ENCODE data around the gene S1PR3. TPM values are rescaled to one million over a fixed set of nuclear protein-coding genes. Genes with fewer than 3 reads are reported as not detected.

S1PR3 gene
- total and polyA plus RNA-seq, 2 donors (not counting 3 experiments of a cell fraction or from before 2014, with no cell fraction given), result 12.5 to 25.8 TPM

GRCh38 chr9:88945636-88946333 lies 45.5 kb upstream of the S1PR3 start:
- dilution Hi-C loops (cut with MboI; ENCODE audit: extremely low pct_ligation_motif_present, low sequenced_read_pairs), result no loop called here
- no peak overlapping the region for H3K9ac ChIP-seq (replicated peaks; ENCODE audit: extremely low read depth, insufficient read depth, low read length)
- H3K4me2 ChIP-seq (ENCODE audit: insufficient read depth, low read length), result no peak overlapping the region
- peaks cover 0 to 2% of the 10 kb centered on the region in 2 experiments for H3K27me3 ChIP-seq (ENCODE audit: control insufficient read depth in 2 of 2, insufficient read depth in 2 of 2, low read length in 2 of 2)
- no peaks in the 10 kb centered on the region for H3K4me1 ChIP-seq (ENCODE audit: control insufficient read depth, extremely low read depth, insufficient read depth, low read length)
- CTCF ChIA-PET, result no interaction called here
- H4K20me1 ChIP-seq (replicated peaks; ENCODE audit: control insufficient read depth, extremely low read depth, insufficient read depth, low read length), result no peaks in the 10 kb centered on the region
- intact Hi-C loops (cut with micrococcal nuclease), result loop anchor here (5.0 to 10.0 kb wide), 2 partner anchors 47 to 61 kb away; partner anchors contain the start of gene S1PR3
- DNase-seq (ENCODE audit: low read depth, low spot score) (no peak), FAIRE-seq (no peak)
- no peaks in the 10 kb centered on the region for H3K79me2 ChIP-seq (ENCODE audit: control insufficient read depth, insufficient read depth, low read length)
- no peaks in the 10 kb centered on the region for H3K36me3 ChIP-seq (ENCODE audit: control insufficient read depth in 2 of 2, extremely low read depth in 1 of 2, insufficient read depth in 2 of 2, low read length in 2 of 2)
- H3K9me3 ChIP-seq (replicated peaks; ENCODE audit: control insufficient read depth, insufficient read depth, low read length), result no peaks in the 10 kb centered on the region
- BruUV-seq (replicated peaks), result no TSS peak
- no peak overlapping the region for H3K27ac ChIP-seq (ENCODE audit: insufficient read depth, low read depth, low read length)
- TF ChIP-seq POLR2A (IDR thresholded peaks at IDR 0.05; ENCODE audit: low read depth, low read length), result no peak
- TF ChIP-seq JUN (IDR thresholded peaks at IDR 0.05; ENCODE audit: borderline replicate concordance, insufficient read depth, insufficient read length, low read depth), result no peak
- no peak for TF ChIP-seq CTCF (IDR thresholded peaks at IDR 0.05; ENCODE audit: extremely low read depth in 1 of 2, insufficient read depth in 1 of 2, low read depth in 1 of 2, low read length in 2 of 2)
- no peak for TF ChIP-seq FOS (IDR thresholded peaks at IDR 0.05; ENCODE audit: borderline replicate concordance, insufficient read depth, low read length)
- no peak for TF ChIP-seq POLR2AphosphoS5 (IDR thresholded peaks at IDR 0.05; ENCODE audit: insufficient read depth, low read depth, low read length)
- TF ChIP-seq GATA2 (IDR thresholded peaks at IDR 0.05; ENCODE audit: insufficient read depth, insufficient read length, low read depth, low read length), result no peak
- TF ChIP-seq EZH2 (IDR thresholded peaks at IDR 0.05; ENCODE audit: borderline replicate concordance, low read depth, low read length, severe bottlenecking), result no peak
- TF ChIP-seq MAX (IDR thresholded peaks at IDR 0.05; ENCODE audit: insufficient read depth, insufficient read length), result no peak
- TF ChIP-seq MYC (IDR thresholded peaks at IDR 0.05; ENCODE audit: low read depth, low read length), result no peak
- no peak overlapping the region for H3K4me3 ChIP-seq (replicated peaks in 1 of 3; ENCODE audit: insufficient read depth in 1 of 3, low read depth in 1 of 3, low read length in 3 of 3)
- H2AFZ ChIP-seq (ENCODE audit: low read depth, low read length), result no peak overlapping the region
- POLR2A ChIA-PET, result no interaction called here
- no peaks in the 10 kb centered on the region for H3K9me1 ChIP-seq (replicated peaks; ENCODE audit: control insufficient read depth, extremely low read depth, insufficient read depth, low read length)

All from endothelial cell of umbilical vein (primary cell).